ENCODE data around the gene MS4A13. TPM values are rescaled to one million over a fixed set of nuclear protein-coding genes. Genes with fewer than 3 reads are reported as not detected.
"Not testable (repeated sequence)": the region's sequence is repeated elsewhere in the genome, so short reads cannot be mapped to it uniquely, and the experiment has no call there.

MS4A13 gene
- total RNA-seq, 4 donors from 2014 or later, result not detected

DNA sequence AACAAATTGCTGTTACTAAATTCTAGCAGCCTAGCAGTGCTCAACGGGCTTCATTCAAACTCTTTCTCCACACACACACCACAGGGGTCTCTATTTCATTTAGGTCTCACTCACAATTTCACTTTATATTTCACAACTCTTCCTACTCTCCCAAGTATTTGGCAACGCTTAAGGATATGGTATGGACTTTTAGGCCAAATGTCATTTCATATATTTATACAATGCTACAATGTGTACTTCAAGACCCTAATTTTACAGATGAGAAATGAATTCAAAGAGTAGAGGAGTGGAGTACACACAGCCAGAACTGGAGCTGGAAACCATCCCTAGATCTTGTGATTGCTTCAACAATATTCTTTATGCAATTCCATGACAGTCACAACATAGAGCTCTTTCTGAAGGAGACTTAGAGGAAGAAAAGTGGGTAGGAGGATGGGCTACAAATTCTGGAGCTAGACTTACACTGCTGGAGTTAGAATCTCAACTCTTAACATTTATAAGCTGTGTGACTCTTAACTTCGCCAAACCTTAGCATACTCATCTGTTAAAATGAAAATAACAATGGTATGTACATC lies 2.5 kb upstream of the MS4A13 start:
- no peak for TF ChIP-seq POLR2A (IDR thresholded peaks at IDR 0.05)
- TF ChIP-seq, protein P1, sequence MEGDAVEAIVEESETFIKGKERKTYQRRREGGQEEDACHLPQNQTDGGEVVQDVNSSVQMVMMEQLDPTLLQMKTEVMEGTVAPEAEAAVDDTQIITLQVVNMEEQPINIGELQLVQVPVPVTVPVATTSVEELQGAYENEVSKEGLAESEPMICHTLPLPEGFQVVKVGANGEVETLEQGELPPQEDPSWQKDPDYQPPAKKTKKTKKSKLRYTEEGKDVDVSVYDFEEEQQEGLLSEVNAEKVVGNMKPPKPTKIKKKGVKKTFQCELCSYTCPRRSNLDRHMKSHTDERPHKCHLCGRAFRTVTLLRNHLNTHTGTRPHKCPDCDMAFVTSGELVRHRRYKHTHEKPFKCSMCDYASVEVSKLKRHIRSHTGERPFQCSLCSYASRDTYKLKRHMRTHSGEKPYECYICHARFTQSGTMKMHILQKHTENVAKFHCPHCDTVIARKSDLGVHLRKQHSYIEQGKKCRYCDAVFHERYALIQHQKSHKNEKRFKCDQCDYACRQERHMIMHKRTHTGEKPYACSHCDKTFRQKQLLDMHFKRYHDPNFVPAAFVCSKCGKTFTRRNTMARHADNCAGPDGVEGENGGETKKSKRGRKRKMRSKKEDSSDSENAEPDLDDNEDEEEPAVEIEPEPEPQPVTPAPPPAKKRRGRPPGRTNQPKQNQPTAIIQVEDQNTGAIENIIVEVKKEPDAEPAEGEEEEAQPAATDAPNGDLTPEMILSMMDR (IDR thresholded peaks at IDR 0.05), result no peak
- Histone ChIP-seq H3K4me3 (no peak overlapping the region), H3K27me3 (no peaks in the 10 kb centered on the region), H3K36me3 (no peaks in the 10 kb centered on the region), H3K9me3 (no peaks in the 10 kb centered on the region), H3K27ac (no peak overlapping the region), H3K4me1 (no peaks in the 10 kb centered on the region)
- no peak for DNase-seq

DNA sequence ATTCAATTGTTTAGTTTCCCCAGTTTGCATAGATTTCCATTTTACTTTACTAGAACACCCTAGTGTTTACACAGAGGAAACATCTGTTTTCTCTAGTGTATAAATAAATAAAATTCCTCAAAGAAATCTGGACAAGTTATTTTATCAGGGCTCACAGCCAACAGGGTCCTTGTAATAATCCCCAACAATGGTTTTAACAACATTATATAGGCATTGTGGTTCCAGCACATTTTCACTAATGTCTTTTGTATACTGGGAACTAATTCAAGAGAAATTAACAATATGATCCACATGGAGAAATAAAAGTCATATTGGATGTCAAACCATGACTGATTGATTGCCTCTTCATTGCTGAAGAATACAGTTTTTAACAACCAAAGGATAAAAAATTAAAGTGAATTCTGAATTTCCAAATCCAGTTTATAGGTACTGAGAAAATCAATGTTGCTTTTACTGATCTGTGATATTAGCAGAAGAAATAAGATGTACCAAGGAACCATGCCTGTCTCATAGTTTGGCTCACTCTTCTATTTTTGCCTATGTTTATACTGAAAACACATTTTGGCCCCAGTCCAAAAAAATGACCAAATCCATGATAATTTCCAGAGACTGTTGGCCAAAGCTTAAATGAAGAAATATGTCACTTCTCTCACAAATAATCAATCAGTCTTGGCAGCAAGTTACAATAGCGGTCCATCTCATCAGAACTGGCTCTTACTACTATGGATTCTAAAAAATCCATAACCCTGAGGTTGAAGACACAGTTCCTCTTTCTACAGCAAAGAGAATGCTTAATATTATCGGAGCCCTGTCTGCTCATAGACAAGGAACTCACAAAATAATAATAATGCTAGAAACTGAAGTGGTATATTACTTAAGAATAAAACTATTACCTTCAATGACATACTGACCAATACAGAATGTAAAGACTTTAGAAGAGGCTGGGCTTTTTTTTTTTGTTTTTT lies 1.4 kb upstream of the MS4A13 start:
- DNase-seq, result no peak
- H3K4me1 ChIP-seq, result no peaks in the 10 kb centered on the region
- no peak overlapping the region for H3K27ac ChIP-seq
- H3K4me3 ChIP-seq, result no peak overlapping the region
- no peaks in the 10 kb centered on the region for H3K36me3 ChIP-seq
- H3K27me3 ChIP-seq, result no peaks in the 10 kb centered on the region
- TF ChIP-seq POLR2A (IDR thresholded peaks at IDR 0.05), result no peak
- H3K9me3 ChIP-seq, result no peaks in the 10 kb centered on the region

DNA sequence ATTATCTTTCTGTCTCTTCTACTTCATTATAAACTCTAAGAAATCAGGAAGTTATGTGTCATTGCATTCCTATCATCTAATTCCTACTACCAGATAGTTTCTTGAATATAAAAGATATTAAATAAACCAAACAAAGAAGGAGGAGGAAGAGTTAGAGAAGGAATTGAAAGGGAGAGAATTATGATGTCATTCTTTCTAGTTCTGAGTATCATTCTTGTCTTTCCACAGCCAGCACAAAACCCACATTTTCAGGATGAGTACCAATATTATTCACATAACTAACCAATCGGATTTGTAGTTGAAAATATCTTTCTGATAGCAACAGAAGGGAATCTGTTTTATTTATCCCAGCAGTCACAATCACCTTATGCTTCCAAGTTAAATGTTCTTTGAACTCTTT lies 13.3 kb downstream of the MS4A13 start:
- Histone ChIP-seq H3K4me1 (no peaks in the 10 kb centered on the region), H3K27me3 (no peaks in the 10 kb centered on the region), H3K9me3 (no peaks in the 10 kb centered on the region), H3K27ac (no peak overlapping the region), H3K36me3 (no peaks in the 10 kb centered on the region), H3K4me3 (no peak overlapping the region)
- no peak for TF ChIP-seq POLR2A (IDR thresholded peaks at IDR 0.05)
- TF ChIP-seq, protein P1 (IDR thresholded peaks at IDR 0.05), result no peak
- no peak for DNase-seq

DNA sequence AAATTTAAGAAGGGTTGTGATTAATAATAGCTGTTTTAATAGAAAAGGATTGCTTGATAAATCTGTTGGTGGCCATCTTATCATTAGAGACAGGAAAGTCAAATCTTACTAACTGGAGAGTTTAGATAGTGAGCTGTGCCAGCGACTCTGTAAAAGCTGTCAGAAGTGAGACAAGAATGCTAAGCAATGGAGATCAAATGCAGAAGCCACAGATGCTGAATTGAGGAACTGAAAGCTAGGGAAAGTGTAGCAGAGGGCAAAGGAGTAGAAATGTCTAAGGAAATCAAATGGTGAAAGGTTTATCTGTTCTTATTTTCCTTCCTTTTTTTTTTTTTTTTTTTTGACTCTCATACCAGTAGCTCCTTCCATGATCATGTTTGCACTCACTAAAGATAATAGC lies 13.7 kb downstream of the MS4A13 start:
- TF ChIP-seq, protein P1 (IDR thresholded peaks at IDR 0.05), result no peak
- no peak for TF ChIP-seq POLR2A (IDR thresholded peaks at IDR 0.05)
- no peak overlapping the region for H3K27ac ChIP-seq
- no peaks in the 10 kb centered on the region for H3K9me3 ChIP-seq
- no peaks in the 10 kb centered on the region for H3K4me1 ChIP-seq
- H3K27me3 ChIP-seq, result no peaks in the 10 kb centered on the region
- no peaks in the 10 kb centered on the region for H3K36me3 ChIP-seq
- H3K4me3 ChIP-seq, result no peak overlapping the region
- DNase-seq, result no peak

DNA sequence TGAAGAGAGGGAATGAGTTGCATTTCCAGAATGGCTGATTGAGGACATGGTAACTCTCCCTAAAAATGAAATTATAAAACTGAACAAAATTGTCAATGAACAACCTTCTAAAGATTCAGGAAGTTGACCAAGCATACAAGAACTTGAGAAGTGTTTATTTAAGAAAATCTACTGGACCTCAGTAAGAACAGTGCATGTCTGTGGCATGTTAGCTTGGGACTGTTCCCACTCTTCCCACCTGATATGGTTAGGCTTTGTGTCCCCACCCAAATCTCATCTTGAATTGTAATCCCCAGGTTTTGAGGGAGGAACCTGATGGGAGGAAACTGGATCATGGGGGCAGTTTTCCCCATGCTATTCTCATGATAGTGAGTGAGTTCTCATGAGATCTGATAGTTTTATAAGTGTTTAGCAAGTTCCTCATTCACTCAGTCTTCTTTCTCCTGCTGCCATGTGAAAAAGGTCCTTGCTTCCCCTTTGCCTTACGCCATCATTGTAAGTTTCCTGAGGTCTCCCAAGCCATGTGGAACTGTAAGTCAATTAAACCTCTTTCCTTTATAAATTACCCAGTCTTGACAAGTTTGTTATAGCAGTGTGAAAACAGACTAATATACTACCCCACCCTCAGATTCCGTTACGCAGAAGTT lies 15.4 kb downstream of the MS4A13 start:
- Histone ChIP-seq H3K9me3 (no peaks in the 10 kb centered on the region), H3K4me3 (no peak overlapping the region), H3K4me1 (no peaks in the 10 kb centered on the region), H3K36me3 (no peaks in the 10 kb centered on the region), H3K27ac (no peak overlapping the region), H3K27me3 (no peaks in the 10 kb centered on the region)
- no peak for TF ChIP-seq POLR2A (IDR thresholded peaks at IDR 0.05)
- TF ChIP-seq, protein P1 (IDR thresholded peaks at IDR 0.05), result no peak
- DNase-seq, result no peak

DNA sequence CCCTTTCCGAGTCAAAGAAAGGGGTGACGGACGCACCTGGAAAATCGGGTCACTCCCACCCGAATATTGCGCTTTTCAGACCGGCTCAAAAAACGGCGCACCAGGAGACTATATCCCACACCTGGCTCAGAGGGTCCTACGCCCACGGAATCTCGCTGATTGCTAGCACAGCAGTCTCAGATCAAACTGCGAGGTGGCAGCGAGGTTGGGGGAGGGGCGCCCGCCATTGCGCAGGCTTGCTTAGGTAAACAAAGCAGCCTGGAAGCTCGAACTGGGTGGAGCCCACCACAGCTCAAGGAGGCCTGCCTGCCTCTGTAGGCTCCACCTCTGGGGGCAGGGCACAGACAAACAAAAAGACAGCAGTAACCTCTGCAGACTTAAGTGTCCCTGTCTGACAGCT lies 17.2 kb downstream of the MS4A13 start:
- not testable (repeated sequence) for H3K4me3 ChIP-seq, DNase-seq, H3K9me3 ChIP-seq, H3K4me1 ChIP-seq, H3K27me3 ChIP-seq, H3K36me3 ChIP-seq, H3K27ac ChIP-seq

DNA sequence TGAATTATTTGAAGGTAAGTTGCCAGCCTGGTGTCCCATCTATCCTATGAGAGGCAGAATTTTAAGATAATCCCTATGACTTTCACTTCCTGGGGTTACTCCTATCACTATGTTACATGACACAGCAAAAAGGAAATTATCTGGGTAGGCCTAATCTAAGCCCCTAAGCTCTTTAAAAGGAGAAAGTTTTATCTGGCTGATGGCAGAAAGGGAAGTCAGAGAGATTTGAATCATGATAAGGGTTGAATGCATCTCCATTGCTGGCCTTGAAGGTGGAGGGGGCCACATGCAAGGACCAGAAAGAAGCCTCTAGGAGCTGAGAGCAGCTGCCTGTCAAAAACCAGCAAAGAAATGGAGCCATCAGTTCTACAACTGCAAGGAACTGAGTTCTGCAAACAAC lies 23.4 kb downstream of the MS4A13 start:
- not testable (repeated sequence) for H3K36me3 ChIP-seq, H3K27ac ChIP-seq, H3K9me3 ChIP-seq, DNase-seq, H3K27me3 ChIP-seq, H3K4me1 ChIP-seq, H3K4me3 ChIP-seq

All from Peyer's patch (tissue), 4 donors.